ENCODE data around the gene TGFB3. TPM values are rescaled to one million over a fixed set of nuclear protein-coding genes. Genes with fewer than 3 reads are reported as not detected.
A peak's percentile ranks its signal among the peaks of the same experiment; 100 is the strongest.

The TGFB3 gene
- total RNA-seq, 2 experiments from 2014 or later = 2.4 to 3.8 TPM

DNA sequence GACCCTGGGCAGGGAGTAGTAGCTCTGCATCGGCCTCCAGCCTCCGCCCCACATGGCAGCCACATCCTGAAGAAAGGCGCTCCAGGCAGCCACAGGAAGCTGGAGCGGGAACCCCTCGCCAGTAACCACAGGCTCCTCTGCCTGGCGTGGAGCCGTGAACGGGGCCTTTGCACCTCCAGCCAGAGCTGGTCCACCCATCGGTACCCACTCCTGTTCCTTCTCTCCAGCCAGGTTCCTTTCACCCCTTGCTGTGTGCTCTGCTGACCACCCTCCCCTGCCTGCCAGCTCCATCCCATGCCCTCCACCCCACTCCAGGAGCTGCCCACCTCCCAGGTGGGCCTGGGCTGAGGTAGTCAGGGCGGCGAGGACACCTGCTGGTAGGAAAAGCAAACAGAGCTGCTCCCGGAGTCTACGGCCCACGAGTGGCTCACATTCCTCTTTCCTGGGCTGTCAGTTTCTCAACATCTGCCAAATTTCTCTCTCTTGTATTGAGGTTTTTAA, 2.7 kb downstream of the TGFB3 start:
- peaks cover 30% of the 10 kb centered on the region for H3K4me1 Mint-ChIP-seq
- H3K27me3 Mint-ChIP-seq = no peaks in the 10 kb centered on the region
- DNase-seq = peak; percentile 20
- H3K9me3 Mint-ChIP-seq = no peaks in the 10 kb centered on the region
- no peaks in the 10 kb centered on the region for H3K36me3 Mint-ChIP-seq
- no peak overlapping the region for H3K4me3 Mint-ChIP-seq
- H3K27ac Mint-ChIP-seq = no peak overlapping the region

DNA sequence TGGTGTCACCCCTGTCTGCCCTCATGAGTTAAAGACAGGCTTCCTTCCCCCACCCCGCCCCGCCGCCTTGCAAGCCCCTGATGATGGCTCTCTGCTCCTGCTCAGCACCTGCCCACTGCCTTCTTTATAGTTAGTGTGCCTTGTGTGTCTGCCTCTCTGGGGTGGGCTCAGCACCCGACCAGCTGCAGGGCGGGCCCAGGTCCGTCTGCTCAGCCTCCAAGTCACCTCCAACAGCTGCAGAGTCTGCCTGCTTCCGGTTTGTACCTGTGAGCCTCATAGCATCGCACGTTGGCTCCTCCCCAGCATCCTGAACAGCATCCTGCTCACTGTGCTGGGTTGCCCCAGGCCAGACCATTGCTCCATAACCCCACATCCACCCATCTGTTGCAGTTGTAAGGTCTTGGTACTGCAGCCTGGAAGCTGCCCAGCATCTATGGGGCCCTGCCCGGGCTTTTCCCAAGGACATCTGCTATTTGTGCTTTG, 3.5 kb downstream of the TGFB3 start:
- no peaks in the 10 kb centered on the region for H3K36me3 Mint-ChIP-seq
- H3K4me1 Mint-ChIP-seq = peaks cover 30% of the 10 kb centered on the region
- H3K9me3 Mint-ChIP-seq = no peaks in the 10 kb centered on the region
- H3K27me3 Mint-ChIP-seq = no peaks in the 10 kb centered on the region
- no peak overlapping the region for H3K4me3 Mint-ChIP-seq
- peak overlapping the region; percentile 56 for H3K27ac Mint-ChIP-seq
- DNase-seq = no peak

DNA sequence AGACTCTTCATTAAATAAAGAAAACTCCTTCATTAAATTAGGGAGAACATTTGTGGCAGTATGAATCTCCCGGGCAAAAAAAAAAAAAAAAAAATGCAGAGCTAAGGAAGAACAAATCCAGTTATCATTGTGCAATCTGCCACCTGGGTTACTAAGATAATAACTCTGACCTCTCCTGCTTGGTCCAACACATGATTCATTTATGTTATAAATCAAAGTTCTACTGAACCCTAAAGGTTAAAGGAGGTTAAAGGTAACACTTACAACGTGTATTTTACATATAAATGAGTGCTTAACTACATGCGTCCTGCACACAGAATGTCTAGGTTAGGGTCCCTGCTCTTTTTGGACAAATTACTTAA, 4.2 kb downstream of the TGFB3 start:
- Mint-ChIP-seq H3K4me1 (peaks cover 26% of the 10 kb centered on the region), H3K27me3 (no peaks in the 10 kb centered on the region), H3K9me3 (no peaks in the 10 kb centered on the region), H3K36me3 (no peaks in the 10 kb centered on the region), H3K27ac (no peak overlapping the region), H3K4me3 (no peak overlapping the region)
- no peak for DNase-seq

DNA sequence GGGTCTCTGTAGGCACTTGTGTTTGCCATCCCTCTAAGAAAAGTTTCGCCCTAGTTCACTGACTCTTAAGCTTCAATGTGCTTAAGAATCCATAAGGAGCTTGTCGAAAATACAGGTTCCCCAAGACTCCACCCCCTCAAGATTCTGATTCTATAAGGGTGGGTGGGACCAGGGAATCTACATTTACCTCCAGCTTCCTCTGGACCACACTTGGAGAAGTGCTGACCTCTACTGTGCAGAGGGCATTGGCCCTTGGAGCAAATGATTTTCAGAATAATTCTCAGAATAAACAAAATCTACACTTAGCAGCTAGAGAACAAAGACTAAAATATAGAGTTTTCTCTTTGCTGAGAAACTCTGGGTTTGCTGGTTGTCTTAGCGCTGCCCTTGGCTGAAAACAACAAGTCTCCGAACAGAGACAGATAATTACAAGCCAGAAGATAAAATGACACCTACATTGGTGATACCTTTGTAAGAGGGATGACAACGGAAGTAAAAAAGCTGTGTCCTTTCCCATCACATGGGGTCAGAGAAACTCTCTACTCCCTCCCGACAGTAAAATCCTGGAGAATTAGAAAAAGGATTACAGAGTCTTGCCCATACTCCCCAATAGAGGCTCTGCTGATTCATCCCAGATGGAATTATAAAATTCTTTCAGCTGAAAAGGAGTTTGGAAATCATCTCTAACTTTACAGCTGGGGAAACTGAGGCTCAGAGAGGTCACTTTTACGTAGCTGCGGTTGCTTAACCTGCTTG, 4.8 kb downstream of the TGFB3 start:
- no peak overlapping the region for H3K4me3 Mint-ChIP-seq
- no peaks in the 10 kb centered on the region for H3K36me3 Mint-ChIP-seq
- H3K4me1 Mint-ChIP-seq = peaks cover 26% of the 10 kb centered on the region
- no peaks in the 10 kb centered on the region for H3K27me3 Mint-ChIP-seq
- H3K27ac Mint-ChIP-seq = no peak overlapping the region
- H3K9me3 Mint-ChIP-seq = no peaks in the 10 kb centered on the region
- no peak for DNase-seq

DNA sequence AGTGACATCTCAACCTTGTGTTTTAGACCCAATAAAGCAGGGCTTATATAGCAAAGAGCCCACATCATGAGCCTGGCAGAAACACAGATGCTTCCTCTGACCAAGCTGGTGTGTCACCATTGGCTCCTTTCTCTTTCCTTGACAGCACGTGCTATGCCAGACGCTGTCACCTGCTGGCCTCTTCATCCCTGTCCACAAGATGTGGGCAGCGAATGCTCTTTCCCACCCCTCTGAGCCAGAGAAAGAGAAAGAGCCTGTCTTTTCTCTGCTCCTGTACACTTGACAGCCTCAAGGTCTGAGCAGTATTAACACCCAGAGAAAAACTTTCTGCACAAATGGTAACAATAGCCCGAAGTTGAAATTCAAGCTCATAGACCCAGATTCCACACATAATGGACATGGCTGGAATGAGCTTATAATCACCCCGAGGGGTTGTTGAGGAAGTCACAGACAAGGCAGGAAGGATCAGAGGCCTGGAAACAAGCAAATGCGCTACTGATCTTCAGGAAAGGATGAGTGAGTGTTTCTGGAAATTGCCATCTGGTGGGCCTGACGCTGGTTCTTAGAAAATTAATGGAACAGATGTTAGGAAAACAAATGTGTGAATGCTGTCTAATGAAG, 8.9 kb downstream of the TGFB3 start:
- no peak overlapping the region for H3K27ac Mint-ChIP-seq
- no peaks in the 10 kb centered on the region for H3K36me3 Mint-ChIP-seq
- no peak for DNase-seq
- no peak overlapping the region for H3K4me3 Mint-ChIP-seq
- H3K4me1 Mint-ChIP-seq = no peaks in the 10 kb centered on the region
- H3K27me3 Mint-ChIP-seq = no peaks in the 10 kb centered on the region
- H3K9me3 Mint-ChIP-seq = no peaks in the 10 kb centered on the region

DNA sequence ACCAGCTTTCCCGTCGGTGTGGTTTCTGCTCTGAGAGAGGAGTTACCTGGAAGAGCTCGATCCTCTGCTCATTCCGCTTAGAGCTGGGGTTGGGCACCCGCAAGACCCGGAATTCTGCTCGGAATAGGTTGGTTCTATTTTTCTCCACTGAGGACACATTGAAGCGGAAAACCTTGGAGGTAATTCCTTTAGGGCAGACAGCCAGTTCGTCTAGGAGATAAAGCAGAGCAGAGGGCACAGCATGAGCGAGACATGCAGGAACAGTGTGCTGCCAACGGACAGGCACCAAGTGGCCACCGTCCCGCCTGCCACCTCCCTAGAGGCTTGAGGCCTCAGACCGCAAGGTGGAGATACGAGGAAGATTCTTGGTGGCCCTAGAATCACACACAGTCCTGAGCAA, 10.3 kb downstream of the TGFB3 start:
- no peaks in the 10 kb centered on the region for H3K27me3 Mint-ChIP-seq
- no peak overlapping the region for H3K4me3 Mint-ChIP-seq
- DNase-seq = no peak
- H3K36me3 Mint-ChIP-seq = no peaks in the 10 kb centered on the region
- no peaks in the 10 kb centered on the region for H3K9me3 Mint-ChIP-seq
- H3K27ac Mint-ChIP-seq = no peak overlapping the region
- H3K4me1 Mint-ChIP-seq = no peaks in the 10 kb centered on the region

DNA sequence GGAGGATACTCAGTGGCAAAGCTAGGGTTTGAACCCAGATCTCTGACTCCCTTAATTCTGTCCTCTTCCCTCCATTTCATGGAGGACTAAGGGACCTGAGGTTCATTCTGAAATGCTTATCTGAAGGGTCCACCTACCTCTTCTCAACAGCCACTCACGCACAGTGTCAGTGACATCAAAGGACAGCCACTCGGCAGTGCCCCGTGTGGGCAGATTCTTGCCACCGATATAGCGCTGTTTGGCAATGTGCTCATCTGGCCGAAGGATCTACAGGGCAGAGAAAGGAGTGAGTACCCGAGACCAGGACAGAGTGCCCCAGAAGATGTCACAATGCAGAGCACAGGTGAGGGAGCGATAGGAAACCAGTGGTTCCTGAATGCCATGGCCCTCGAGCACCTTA, 10.8 kb downstream of the TGFB3 start:
- H3K4me3 Mint-ChIP-seq = no peak overlapping the region
- H3K9me3 Mint-ChIP-seq = no peaks in the 10 kb centered on the region
- no peaks in the 10 kb centered on the region for H3K27me3 Mint-ChIP-seq
- no peaks in the 10 kb centered on the region for H3K36me3 Mint-ChIP-seq
- no peak for DNase-seq
- H3K27ac Mint-ChIP-seq = no peak overlapping the region
- H3K4me1 Mint-ChIP-seq = no peaks in the 10 kb centered on the region

DNA sequence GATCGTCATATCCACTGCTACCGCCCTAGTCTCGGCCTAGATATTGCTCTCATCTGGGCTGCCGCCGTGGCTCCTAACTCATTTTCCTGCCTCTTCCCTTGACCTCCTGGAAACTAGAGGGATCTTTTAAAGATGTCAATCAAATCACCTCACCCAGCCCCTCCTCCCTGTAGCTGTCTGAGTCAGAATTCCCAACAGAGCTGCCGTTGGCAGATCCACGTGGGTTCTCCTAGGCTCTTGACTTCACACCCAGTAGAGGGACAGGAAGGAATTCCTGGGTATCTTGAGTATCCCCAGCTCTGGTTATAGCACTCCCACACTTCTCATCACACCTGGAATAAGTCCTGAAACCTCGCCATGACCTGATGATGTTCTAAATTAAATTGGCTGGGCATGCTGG, 11.9 kb downstream of the TGFB3 start:
- no peaks in the 10 kb centered on the region for H3K9me3 Mint-ChIP-seq
- H3K27ac Mint-ChIP-seq = no peak overlapping the region
- H3K27me3 Mint-ChIP-seq = no peaks in the 10 kb centered on the region
- no peak overlapping the region for H3K4me3 Mint-ChIP-seq
- H3K4me1 Mint-ChIP-seq = no peaks in the 10 kb centered on the region
- DNase-seq = no peak
- H3K36me3 Mint-ChIP-seq = peaks cover 2% of the 10 kb centered on the region

DNA sequence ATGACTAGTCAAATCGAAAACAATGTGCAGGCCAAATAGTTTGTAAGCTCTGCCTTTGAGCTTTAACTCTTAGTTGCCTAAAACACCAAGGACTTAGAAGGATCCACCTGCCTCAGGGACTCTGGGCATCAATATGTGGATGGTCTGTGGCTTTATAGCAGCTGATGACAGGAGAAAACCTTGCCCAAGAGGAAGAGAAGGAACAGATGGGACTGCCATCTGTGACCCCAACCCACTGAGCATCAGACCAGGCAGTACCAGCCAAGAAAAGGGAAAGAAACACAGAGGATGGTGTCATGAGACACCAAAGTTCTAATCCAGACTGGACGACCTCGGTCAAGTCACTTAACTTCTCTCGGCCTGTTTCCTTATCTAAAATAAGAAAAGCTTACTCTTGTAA, 12.7 kb downstream of the TGFB3 start:
- no peak for DNase-seq
- Mint-ChIP-seq H3K36me3 (peaks cover 2% of the 10 kb centered on the region), H3K4me1 (no peaks in the 10 kb centered on the region), H3K4me3 (no peak overlapping the region), H3K9me3 (no peaks in the 10 kb centered on the region), H3K27me3 (no peaks in the 10 kb centered on the region), H3K27ac (no peak overlapping the region)

DNA sequence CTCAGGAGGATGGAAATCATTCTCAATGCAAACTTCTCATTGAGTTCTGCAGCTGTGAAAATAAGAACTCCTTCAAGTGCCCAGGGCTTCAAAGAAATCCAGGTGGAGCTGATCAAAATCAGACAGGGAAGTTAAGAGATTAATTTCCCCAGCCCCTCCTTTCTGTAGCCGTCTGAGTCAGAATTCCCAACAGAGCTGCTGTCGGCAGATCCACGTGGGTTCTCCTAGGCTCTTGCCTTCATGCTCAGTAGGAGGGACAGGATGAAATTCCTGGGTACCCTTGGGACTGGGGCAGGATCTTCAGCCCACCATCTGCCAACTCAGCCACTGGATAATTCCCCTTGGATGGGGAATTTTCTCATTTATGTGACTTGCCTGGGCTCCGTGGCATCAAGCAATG, 13.3 kb downstream of the TGFB3 start:
- Mint-ChIP-seq H3K9me3 (no peaks in the 10 kb centered on the region), H3K4me1 (no peaks in the 10 kb centered on the region), H3K36me3 (peaks cover 2% of the 10 kb centered on the region), H3K4me3 (no peak overlapping the region), H3K27ac (no peak overlapping the region), H3K27me3 (no peaks in the 10 kb centered on the region)
- DNase-seq = no peak

DNA sequence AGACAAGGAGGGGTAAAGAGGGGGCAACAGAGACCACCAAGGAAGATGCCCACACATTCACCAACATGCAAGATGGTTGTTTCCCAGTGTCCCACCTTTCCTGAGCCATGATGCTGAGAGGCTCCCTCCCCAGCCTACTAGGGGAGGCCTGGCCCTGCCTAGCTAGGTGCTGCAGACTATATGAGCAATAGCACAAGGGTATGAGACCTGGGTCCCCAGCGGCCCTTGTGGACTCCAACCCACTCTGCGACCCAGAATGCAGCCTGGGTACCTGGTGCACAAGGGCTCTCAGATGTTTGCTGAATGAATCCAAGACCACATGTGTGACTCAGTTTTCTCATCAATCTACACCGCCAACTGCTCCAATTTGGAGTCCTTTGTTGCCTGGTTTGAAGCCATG, 13.9 kb downstream of the TGFB3 start:
- no peak for DNase-seq
- Mint-ChIP-seq H3K4me3 (no peak overlapping the region), H3K4me1 (no peaks in the 10 kb centered on the region), H3K27me3 (no peaks in the 10 kb centered on the region), H3K36me3 (peaks cover 2% of the 10 kb centered on the region), H3K27ac (no peak overlapping the region), H3K9me3 (no peaks in the 10 kb centered on the region)

DNA sequence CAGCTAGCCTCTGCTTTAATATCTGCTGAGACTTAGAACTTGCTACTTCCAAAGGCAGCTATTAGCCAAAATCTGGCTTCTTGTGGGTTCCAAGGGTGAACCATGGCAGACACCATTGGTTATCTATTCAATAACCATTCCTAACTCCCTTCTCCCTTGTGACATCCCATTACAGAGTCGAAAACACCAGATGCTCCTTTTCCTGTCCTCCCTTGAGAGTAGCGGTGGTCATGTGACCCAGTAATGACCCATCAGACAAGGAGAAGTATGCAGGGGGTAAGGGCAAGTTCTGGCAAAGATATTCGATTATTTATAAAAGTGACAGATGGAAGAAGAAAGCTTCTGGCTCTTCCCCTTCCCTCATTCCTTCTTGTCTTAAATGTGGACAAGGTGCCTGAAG, 20.1 kb downstream of the TGFB3 start:
- Mint-ChIP-seq H3K36me3 (peaks cover 7% of the 10 kb centered on the region), H3K27ac (no peak overlapping the region), H3K4me1 (no peaks in the 10 kb centered on the region), H3K4me3 (no peak overlapping the region), H3K27me3 (no peaks in the 10 kb centered on the region), H3K9me3 (no peaks in the 10 kb centered on the region)
- no peak for DNase-seq

DNA sequence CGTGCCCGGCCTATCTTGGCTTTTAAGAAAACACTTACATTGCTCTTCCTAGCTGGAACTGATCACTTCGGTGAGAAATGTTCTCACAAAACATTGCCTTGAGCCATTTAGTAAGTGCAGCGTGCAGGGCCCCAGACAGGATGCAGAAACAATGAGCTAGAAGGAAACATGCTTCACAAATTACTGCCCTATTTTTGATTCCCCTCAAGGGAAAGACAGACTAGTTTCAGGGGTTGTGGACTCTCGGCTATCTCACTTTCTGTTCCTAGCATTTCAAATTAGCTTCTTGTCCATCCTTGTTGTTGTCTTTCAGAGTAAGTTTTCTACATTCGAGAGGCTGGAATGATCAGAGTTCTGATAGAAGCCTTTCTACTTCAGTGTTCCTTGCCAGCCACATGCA, 21.6 kb downstream of the TGFB3 start:
- no peaks in the 10 kb centered on the region for H3K9me3 Mint-ChIP-seq
- DNase-seq = no peak
- H3K27me3 Mint-ChIP-seq = no peaks in the 10 kb centered on the region
- no peaks in the 10 kb centered on the region for H3K4me1 Mint-ChIP-seq
- H3K36me3 Mint-ChIP-seq = peaks cover 5% of the 10 kb centered on the region
- H3K27ac Mint-ChIP-seq = peak overlapping the region; percentile 69
- H3K4me3 Mint-ChIP-seq = no peak overlapping the region

DNA sequence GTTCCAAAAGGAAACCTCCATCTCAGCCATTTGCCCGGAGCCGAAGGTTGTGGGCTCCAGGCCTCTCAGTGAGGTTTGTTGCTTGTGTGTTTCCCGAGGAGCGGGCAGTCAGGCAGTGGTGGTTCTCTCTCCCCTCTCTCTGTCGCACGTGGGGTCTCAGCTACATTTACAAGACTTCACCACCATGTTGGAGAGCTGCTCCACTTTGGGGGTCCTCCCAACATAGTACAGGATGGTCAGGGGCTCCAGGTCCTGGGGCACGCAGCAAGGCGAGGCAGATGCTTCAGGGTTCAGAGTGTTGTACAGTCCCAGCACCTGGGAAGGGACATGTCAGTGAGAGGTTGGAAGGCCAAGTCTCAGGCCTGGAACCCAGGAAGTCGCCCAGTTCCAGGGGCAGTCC, 22.8 kb downstream of the TGFB3 start:
- Mint-ChIP-seq H3K27ac (no peak overlapping the region), H3K27me3 (no peaks in the 10 kb centered on the region), H3K4me3 (no peak overlapping the region), H3K36me3 (peaks cover 5% of the 10 kb centered on the region), H3K4me1 (no peaks in the 10 kb centered on the region), H3K9me3 (no peaks in the 10 kb centered on the region)
- DNase-seq = no peak

DNA sequence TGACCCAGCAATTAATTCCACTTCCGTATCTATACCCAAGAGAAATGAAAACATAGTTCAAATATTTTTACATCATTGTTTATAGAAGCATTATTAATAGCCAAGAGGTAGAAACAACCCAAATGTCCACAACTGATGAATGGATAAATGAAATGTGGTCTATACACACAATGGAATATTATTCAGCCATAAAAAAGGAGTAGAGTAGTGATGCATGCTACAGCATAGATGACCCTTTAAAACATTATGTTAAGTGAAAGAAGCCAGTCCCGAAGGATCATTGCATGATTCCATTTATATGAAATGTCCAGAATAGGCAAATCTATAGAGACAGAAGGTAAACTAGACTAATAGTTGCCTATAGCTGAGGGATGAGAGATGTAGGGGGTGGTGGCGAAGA, 29.3 kb downstream of the TGFB3 start:
- no peaks in the 10 kb centered on the region for H3K27me3 Mint-ChIP-seq
- peaks cover 2% of the 10 kb centered on the region for H3K9me3 Mint-ChIP-seq
- DNase-seq = no peak
- no peaks in the 10 kb centered on the region for H3K4me1 Mint-ChIP-seq
- no peak overlapping the region for H3K4me3 Mint-ChIP-seq
- no peak overlapping the region for H3K27ac Mint-ChIP-seq
- H3K36me3 Mint-ChIP-seq = peaks cover 10% of the 10 kb centered on the region

DNA sequence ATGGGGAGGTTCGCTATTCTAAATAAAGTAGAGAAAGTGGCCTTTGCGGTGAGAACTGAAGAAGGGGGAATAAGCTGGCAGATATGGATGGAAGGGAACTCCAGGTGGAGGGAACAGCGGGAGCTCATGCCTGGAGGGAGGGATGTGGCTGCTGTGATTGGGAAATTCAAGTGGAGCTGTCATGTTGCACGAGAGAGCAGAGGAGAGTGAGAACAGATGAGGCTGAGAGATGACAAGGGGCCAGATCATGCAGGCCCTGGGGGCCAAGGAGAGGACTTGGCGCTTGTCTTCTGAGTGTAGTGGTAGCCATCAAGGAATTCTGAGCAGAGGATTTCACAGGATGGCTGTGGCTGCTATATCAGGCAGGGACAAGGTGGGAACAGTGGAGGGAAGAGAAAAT, 35.0 kb downstream of the TGFB3 start:
- peaks cover 1% of the 10 kb centered on the region for H3K9me3 Mint-ChIP-seq
- H3K27me3 Mint-ChIP-seq = no peaks in the 10 kb centered on the region
- no peak for DNase-seq
- H3K27ac Mint-ChIP-seq = no peak overlapping the region
- H3K36me3 Mint-ChIP-seq = peaks cover 13% of the 10 kb centered on the region
- H3K4me1 Mint-ChIP-seq = no peaks in the 10 kb centered on the region
- H3K4me3 Mint-ChIP-seq = no peak overlapping the region

Measured in activated naive CD8-positive, alpha-beta T cell treated with anti-CD3 and anti-CD28 coated beads for 36 hours (primary cell).